Measurements from ENCODE around the gene ANKFY1.

ANKFY1 gene

GRCh38 chr17:4175921-4176807, 87.6 kb downstream of the ANKFY1 start:
- peak; percentile 76 for DNase-seq

GRCh38 chr17:4174556-4174955, 89.2 kb downstream of the ANKFY1 start:
- no peak for DNase-seq

- DNase-seq: no peak
These were observed 90.0 kb downstream of the ANKFY1 start for GRCh38 chr17:4173781-4174180.

- DNase-seq: no peak
These were observed 91.4 kb downstream of the ANKFY1 start for GRCh38 chr17:4172356-4172755.

- no peak for DNase-seq
These were observed 93.0 kb downstream of the ANKFY1 start for GRCh38 chr17:4170639-4171280.

GRCh38 chr17:4167786-4168185, 96.0 kb downstream of the ANKFY1 start:
- DNase-seq: no peak

GRCh38 chr17:4166419-4166818, 97.4 kb downstream of the ANKFY1 start:
- DNase-seq: no peak

GRCh38 chr17:4165301-4166010, 98.3 kb downstream of the ANKFY1 start:
- no peak for DNase-seq

GRCh38 chr17:4163951-4164350, 99.8 kb downstream of the ANKFY1 start:
- no peak for DNase-seq

- no peak for DNase-seq
These were observed 100.9 kb downstream of the ANKFY1 start for GRCh38 chr17:4162775-4163466.

GRCh38 chr17:4162321-4162720, 101.5 kb downstream of the ANKFY1 start:
- DNase-seq: no peak

GRCh38 chr17:4161967-4162305, 101.8 kb downstream of the ANKFY1 start:
- DNase-seq: no peak

GRCh38 chr17:4161192-4161966, 102.4 kb downstream of the ANKFY1 start:
- no peak for DNase-seq

GRCh38 chr17:4160294-4160859, 103.4 kb downstream of the ANKFY1 start:
- DNase-seq: no peak

- no peak for DNase-seq
These were observed 104.0 kb downstream of the ANKFY1 start for GRCh38 chr17:4159761-4160160.

GRCh38 chr17:4157618-4158333, 106.0 kb downstream of the ANKFY1 start:
- DNase-seq: no peak

- no peak for DNase-seq
These were observed 106.9 kb downstream of the ANKFY1 start for GRCh38 chr17:4156750-4157381.

- no peak for DNase-seq
These were observed 107.7 kb downstream of the ANKFY1 start for GRCh38 chr17:4155980-4156620.

- no peak for DNase-seq
These were observed 109.6 kb downstream of the ANKFY1 start for GRCh38 chr17:4154201-4154600.

GRCh38 chr17:4152471-4152870, 111.3 kb downstream of the ANKFY1 start:
- DNase-seq: no peak
